Measurements from ENCODE around the gene PPM1N.

DNA sequence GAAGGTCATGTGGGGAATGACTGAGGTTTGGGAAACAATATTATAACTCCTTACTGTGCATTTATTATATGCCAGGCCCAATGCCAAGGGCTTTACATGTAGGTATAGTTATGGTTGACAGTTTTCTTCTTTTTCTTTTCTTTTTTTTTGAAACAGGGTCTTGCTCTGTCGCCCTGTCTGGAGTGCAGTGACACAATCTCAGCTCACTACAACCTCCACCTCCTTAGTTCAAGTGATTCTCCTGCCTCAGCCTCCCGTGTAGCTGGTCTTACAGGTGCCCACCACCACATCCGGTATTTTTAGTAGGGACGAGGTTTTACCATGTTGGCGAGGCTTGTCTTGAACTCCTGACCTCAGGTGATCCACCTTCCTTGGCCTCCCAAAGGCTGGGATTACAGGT lies 15.2 kb upstream of the PPM1N start:
- TF ChIP-seq, protein P1, sequence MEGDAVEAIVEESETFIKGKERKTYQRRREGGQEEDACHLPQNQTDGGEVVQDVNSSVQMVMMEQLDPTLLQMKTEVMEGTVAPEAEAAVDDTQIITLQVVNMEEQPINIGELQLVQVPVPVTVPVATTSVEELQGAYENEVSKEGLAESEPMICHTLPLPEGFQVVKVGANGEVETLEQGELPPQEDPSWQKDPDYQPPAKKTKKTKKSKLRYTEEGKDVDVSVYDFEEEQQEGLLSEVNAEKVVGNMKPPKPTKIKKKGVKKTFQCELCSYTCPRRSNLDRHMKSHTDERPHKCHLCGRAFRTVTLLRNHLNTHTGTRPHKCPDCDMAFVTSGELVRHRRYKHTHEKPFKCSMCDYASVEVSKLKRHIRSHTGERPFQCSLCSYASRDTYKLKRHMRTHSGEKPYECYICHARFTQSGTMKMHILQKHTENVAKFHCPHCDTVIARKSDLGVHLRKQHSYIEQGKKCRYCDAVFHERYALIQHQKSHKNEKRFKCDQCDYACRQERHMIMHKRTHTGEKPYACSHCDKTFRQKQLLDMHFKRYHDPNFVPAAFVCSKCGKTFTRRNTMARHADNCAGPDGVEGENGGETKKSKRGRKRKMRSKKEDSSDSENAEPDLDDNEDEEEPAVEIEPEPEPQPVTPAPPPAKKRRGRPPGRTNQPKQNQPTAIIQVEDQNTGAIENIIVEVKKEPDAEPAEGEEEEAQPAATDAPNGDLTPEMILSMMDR (IDR thresholded peaks at IDR 0.05): no peak
- TF ChIP-seq POLR2A (IDR thresholded peaks at IDR 0.05): no peak
